Ishikawa (cell line): ENCODE data around the gene SNRK.

ENCODE experiments used
- CEBPB ChIP-seq: IDR thresholded peaks from 2 replicates; pipeline ENCODE4 v1.6.1; 2012
- CREB1 ChIP-seq: IDR thresholded peaks from 2 replicates; pipeline ENCODE4 v1.6.1; 2012; ENCODE audit warnings: low read depth
- EGR1 ChIP-seq: IDR thresholded peaks from 2 replicates; pipeline ENCODE4 v1.6.1; 2012
- EP300 ChIP-seq: IDR thresholded peaks from 2 replicates; pipeline ENCODE4 v1.6.1; 2012; ENCODE audit warnings: borderline replicate concordance
- FOXM1 ChIP-seq: IDR thresholded peaks from 2 replicates; pipeline ENCODE4 v1.6.1; 2012; ENCODE audit warnings: low read depth, borderline replicate concordance
- NFIC ChIP-seq: IDR thresholded peaks from 2 replicates; pipeline ENCODE4 v1.6.1; 2012
- RAD21 ChIP-seq: IDR thresholded peaks from 2 replicates; pipeline ENCODE4 v1.6.1; 2012; ENCODE audit warnings: low read depth
- TAF1 ChIP-seq: IDR thresholded peaks from 2 replicates; pipeline ENCODE4 v1.6.1; 2012; ENCODE audit warnings: low read depth, mild to moderate bottlenecking
- TCF12 ChIP-seq: IDR thresholded peaks from 2 replicates; pipeline ENCODE4 v1.6.1; 2012; ENCODE audit warnings: low read depth
- TEAD4 ChIP-seq: IDR thresholded peaks from 2 replicates; pipeline ENCODE4 v1.6.1; 2012
- YY1 ChIP-seq: IDR thresholded peaks from 2 replicates; pipeline ENCODE4 v1.6.1; 2012; ENCODE audit warnings: low read depth
- ZBTB7A ChIP-seq: IDR thresholded peaks from 2 replicates; pipeline ENCODE4 v1.6.1; 2012; ENCODE audit warnings: low read depth
- TF ChIP-seq, protein P1 (sequence below): IDR thresholded peaks from 2 replicates; pipeline ENCODE4 v1.6.1; 2012; ENCODE audit warnings: low read depth, mild to moderate bottlenecking
- TF ChIP-seq, protein P2 (sequence below): IDR thresholded peaks from 2 replicates; pipeline ENCODE4 v1.6.1; 2012
- TF ChIP-seq, protein P3 (sequence below): IDR thresholded peaks from 2 replicates; pipeline ENCODE4 v1.6.1; 2012

The SNRK gene

DNA sequence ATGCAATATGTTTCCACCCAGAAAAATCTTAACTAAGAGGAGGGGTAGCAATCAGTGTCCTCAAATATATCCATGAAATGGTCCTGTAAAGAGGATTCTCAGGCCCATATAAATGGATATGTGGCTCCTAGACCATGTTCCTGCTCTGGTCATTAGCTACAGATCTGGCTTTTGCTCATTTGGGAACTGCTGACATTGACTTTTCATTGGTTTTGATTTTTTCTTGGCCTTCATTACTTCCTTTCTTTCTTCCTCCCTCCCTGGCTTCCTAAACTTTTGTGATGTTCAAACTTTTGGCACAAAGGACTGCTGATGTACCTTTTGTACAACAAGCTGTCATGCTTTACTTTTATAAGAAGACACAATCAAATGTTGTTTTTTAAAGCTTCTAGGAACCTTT lies 41.6 kb upstream of the SNRK start:
- TF ChIP-seq FOXM1, result no peak
- no peak for TF ChIP-seq EGR1
- TF ChIP-seq ZBTB7A, result no peak
- TF ChIP-seq TCF12, result no peak
- TF ChIP-seq, protein P1, sequence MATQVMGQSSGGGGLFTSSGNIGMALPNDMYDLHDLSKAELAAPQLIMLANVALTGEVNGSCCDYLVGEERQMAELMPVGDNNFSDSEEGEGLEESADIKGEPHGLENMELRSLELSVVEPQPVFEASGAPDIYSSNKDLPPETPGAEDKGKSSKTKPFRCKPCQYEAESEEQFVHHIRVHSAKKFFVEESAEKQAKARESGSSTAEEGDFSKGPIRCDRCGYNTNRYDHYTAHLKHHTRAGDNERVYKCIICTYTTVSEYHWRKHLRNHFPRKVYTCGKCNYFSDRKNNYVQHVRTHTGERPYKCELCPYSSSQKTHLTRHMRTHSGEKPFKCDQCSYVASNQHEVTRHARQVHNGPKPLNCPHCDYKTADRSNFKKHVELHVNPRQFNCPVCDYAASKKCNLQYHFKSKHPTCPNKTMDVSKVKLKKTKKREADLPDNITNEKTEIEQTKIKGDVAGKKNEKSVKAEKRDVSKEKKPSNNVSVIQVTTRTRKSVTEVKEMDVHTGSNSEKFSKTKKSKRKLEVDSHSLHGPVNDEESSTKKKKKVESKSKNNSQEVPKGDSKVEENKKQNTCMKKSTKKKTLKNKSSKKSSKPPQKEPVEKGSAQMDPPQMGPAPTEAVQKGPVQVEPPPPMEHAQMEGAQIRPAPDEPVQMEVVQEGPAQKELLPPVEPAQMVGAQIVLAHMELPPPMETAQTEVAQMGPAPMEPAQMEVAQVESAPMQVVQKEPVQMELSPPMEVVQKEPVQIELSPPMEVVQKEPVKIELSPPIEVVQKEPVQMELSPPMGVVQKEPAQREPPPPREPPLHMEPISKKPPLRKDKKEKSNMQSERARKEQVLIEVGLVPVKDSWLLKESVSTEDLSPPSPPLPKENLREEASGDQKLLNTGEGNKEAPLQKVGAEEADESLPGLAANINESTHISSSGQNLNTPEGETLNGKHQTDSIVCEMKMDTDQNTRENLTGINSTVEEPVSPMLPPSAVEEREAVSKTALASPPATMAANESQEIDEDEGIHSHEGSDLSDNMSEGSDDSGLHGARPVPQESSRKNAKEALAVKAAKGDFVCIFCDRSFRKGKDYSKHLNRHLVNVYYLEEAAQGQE, result no peak
- no peak for TF ChIP-seq CREB1
- TF ChIP-seq YY1, result no peak
- TF ChIP-seq, protein P2, sequence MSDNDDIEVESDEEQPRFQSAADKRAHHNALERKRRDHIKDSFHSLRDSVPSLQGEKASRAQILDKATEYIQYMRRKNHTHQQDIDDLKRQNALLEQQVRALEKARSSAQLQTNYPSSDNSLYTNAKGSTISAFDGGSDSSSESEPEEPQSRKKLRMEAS, result no peak
- no peak for TF ChIP-seq TAF1
- no peak for TF ChIP-seq RAD21
- no peak for TF ChIP-seq CEBPB
- TF ChIP-seq NFIC, result no peak
- TF ChIP-seq, protein P3, sequence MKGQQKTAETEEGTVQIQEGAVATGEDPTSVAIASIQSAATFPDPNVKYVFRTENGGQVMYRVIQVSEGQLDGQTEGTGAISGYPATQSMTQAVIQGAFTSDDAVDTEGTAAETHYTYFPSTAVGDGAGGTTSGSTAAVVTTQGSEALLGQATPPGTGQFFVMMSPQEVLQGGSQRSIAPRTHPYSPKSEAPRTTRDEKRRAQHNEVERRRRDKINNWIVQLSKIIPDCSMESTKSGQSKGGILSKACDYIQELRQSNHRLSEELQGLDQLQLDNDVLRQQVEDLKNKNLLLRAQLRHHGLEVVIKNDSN, result no peak
- TF ChIP-seq TEAD4, result no peak
- no peak for TF ChIP-seq EP300

DNA sequence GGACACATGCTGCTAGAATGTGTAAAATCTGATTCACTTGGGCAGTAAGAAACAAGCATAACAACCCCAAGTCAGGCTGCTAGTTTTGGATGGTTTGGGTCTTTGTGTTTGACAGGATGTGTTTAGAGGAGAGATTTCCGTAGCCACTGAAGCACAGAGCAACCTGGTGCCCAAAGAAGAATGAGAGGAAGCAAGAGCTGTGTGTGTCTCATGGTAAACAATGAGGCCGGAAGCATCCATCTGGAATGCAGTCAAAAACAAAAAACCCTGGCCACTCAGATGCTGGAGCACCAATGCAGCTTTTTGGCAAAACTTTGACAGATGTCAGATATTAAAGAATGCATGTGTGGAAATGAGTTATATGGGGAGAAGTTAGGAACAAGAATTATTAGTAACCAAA lies 39.4 kb upstream of the SNRK start:
- TF ChIP-seq YY1 (no peak), TCF12 (no peak), TAF1 (no peak), CEBPB (no peak)
- TF ChIP-seq, protein P3, result no peak

DNA sequence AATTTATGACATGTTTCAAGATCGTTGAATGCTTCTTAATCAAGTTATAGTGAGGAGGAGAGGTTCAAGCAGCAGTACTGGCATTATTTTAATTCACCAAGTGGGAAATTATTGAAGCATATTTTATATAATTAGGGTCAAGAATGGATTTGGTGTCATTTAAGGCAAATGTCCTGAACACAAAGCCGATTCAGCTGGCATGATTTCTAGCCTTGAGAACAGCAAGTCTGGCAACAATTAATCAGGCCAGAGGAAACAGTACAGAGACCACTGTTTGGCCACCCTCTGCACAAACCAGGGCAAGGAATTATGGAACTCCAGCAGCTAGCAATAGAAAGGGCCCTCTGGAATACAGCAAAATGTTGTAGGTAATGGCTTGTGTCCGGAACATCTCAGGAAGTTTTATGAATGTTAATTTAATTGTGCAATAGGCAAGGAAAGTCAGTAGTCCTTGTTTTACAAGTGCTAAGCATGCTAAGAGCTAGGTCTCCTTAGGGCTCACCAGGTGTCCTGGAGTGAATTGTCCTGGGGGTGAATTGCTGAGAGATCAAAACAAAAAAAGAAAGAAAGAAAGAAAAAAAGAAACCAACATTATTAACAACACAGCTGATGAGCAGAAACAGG lies 38.7 kb upstream of the SNRK start:
- TF ChIP-seq EP300 (no peak), EGR1 (no peak), TCF12 (no peak), ZBTB7A (no peak), TEAD4 (no peak), FOXM1 (no peak), TAF1 (no peak), YY1 (no peak), RAD21 (no peak)
- TF ChIP-seq, protein P2, result no peak
- TF ChIP-seq, protein P3, result no peak
- TF ChIP-seq, protein P1, result no peak

DNA sequence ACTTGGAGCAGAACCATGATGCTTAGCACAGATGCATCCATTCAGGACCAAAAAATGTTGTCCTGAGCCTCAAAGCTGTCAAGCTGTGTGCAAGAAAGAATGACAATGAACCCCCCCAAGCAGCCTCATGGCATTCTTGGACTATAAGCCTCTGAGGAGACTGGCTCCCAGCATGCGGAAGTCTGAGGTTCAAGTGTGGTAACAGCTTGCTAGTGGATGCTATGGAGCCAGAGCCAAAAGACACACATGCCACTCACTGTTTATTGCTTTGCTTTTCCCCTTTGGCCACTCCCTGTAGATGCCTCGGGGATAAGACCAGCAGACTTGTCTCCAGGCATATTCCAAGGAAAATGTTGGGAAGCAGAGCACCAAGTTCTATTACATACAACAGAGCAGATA lies 38.2 kb upstream of the SNRK start:
- TF ChIP-seq EP300 (no peak), ZBTB7A (no peak), TEAD4 (no peak), TAF1 (no peak), CEBPB (no peak), EGR1 (no peak), TCF12 (no peak), CREB1 (no peak)
- TF ChIP-seq, protein P2, result no peak
- TF ChIP-seq, protein P3, result no peak

DNA sequence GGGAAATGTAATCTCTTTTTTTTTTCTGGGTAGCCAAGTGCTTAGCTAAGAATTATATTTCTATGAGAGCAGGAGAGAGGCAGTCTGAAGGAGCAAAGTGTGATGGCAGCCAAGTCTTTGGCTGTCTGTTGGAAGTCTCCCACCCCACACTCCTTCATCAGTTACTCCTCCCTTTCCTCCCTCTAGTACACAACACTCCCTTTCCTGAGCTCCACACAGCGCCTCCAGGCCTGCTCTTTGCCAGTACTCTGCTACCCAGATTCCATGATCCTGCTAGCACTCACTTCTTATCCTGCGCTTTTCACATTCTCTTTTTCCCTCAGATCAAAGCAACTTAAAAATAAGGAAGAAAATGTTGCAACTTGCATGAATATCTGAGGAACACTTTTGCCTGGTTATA lies 37.4 kb upstream of the SNRK start:
- TF ChIP-seq RAD21 (no peak), NFIC (no peak), TAF1 (no peak), YY1 (no peak), TEAD4 (no peak), FOXM1 (no peak)
- TF ChIP-seq, protein P2, result no peak
